ENCODE results near the gene TMEM225B.
A peak's percentile ranks its signal among the peaks of the same experiment; 100 is the strongest.
"Not testable (repeated sequence)": the region's sequence is repeated elsewhere in the genome, so short reads cannot be mapped to it uniquely, and the experiment has no call there.

The TMEM225B gene

DNA sequence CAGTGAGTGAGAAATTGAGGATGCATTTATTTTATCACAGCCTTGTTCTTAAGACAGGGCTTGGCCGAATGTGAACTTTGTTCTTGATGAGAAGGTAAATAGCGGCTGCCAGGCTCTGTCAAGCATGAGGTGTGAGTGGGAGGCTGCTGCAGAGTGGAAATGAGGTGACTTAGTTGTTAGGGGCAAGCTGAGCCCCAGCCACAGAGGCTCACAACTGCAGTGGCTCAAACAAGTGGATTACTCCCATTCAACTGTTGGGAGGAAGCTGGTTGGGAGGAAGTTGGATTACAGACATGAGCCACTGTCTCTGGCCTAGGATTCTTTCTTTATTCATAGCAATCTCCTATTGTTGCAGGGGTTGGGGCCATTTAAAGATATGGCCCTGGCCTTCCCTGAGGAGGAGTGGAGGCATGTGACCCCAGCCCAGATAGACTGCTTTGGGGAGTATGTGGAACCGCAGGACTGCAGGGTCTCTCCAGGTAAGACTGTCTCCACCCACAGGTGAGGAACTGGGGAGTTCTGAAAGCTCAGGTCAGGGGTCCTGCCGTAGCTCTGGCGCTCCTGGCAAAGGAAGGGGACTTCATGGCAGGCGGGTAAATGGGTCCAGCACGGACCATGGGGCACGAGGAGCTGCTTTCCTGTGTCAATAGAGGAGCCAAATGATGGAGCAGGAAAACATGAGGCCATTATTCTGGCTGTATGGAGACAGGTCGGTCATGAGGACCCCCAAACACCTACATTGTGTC, 25.8 kb downstream of the TMEM225B start:
- DNase-seq: no peak

DNA sequence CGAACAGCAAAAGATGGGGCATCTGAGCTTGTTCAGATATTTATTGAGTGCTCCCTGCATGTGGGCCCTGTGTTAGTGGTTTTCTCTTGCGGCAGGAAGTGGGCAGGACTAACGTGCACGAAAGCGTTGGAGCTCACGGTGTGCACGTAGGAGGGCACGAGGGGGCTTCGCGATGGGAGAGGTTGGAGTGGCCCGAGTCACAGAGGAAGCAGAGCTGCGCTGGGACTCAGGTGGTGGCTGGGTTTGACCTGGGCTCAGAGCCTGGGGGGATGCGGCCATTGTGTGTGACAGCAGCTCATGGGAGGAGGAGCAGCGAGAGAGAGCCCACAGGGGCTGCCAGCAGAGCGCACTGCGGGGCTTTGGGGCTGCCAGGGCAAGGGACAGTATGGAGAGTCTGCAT, 26.4 kb downstream of the TMEM225B start:
- no peak for DNase-seq

DNA sequence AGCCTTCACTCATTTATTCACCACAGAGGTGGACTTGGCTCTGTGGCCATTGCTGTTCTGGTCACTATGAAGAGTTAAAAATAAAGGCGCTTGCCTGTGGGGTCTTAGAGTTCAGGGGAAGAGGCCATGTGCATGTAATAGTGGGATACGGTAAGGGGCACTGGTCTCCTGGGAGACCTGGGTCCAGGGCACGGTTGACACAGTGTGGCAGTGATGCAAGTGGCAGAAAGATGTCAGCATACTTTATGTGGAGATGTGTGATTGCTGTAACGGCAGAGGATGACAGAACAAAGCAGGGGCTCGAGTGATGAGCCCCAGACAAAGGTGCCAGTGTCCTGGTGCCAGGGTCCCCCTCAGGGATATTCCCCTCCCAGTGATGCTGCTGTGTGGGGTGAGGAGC, 27.3 kb downstream of the TMEM225B start:
- DNase-seq: no peak

DNA sequence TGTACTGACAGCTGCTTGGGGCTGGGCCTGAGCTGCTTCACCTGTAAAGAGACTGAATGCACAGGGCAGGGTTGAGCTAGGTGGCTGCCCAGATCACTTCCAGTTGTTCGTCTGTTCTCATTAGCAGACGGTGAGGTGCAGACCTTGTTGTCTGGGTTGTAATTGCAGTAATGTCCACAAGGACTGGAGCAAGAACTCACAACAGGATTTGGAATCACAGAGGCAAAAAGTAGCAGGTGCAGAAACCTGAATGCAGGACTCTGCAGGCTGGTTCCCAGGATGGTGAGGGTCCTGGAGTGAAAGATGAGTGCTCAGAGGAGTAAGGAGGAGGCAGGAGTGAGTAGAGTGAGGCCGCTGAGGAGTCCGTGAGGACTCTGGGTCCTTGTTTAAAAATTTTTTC, 27.9 kb downstream of the TMEM225B start:
- DNase-seq: no peak

DNA sequence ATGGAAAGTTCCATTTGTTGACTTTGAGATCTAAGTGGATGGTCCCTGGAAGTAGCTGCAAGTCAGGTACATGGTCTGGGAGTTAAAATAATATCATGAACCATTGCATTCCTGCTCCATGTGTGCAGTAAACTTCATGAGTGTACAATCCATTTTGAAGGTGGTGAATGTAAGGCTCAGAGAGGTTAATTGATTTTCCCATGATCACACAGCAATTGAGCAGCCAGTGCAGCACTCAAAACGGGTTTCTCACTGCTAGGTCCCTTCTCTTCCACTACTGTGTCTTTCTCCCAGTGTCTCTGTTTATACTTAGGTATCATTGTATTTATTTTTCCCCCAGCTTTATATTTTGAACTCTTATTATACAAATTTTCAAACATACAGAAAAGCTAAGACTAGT, 28.6 kb downstream of the TMEM225B start:
- DNase-seq: no peak

DNA sequence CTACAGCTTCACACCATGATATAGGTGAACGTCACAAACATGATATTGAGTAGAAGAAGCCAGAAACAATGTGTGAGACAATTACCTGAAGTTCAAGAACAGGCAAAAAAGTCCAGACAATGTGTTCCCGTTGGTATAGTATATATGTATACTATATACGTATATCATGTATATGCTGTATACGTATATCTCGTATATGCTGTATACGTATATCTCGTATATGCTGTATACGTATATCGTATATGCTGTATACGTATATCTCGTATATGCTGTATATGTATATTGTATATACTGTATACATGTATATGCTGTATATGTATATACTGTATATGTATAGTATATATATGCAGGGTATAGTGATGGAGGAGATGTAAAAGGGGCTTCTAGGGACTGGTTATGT, 29.4 kb downstream of the TMEM225B start:
- no peak for DNase-seq

DNA sequence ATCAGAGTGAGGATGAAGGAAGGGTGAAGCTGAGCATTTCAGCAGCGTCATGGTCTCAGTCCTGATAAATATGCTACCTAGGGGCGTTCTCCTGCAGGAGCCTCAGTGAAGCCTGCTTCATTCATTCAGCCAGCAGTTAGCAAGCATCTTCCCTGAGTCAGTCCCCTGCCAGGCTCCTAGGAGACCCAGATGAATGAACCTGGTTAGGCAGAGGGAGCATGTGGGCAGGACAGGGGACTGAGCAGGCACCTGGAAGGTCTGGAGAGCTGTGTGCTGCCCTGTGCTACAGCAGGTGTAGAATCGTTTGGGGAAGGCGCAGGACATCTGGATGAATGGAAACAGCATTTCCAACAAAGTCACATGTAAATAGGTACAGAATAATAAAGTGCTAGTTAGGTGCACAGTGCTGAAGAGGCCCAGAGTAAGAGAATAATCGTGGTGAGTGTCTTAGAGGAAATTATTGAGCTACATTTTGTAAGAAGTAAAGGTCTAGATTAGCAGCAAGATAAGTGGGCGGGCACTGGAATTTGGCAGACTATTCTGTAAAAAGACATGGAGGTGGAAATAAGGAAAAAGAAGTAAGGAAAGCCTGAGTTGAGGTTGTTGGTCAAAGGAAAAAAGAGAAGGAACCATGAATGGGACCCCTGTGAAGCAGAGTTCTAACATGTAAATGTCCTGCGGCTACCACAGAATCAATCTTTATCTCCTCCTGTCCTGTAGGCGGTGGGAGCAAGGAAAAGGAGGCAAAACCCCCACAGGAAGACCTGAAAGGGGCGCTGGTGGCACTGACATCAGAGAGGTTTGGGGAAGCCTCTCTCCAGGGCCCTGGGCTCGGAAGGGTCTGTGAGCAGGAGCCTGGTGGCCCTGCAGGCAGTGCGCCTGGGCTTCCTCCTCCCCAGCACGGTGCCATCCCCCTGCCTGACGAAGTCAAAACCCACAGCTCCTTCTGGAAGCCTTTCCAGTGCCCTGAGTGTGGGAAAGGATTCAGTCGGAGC, 30.7 kb downstream of the TMEM225B start:
- no peak for DNase-seq

DNA sequence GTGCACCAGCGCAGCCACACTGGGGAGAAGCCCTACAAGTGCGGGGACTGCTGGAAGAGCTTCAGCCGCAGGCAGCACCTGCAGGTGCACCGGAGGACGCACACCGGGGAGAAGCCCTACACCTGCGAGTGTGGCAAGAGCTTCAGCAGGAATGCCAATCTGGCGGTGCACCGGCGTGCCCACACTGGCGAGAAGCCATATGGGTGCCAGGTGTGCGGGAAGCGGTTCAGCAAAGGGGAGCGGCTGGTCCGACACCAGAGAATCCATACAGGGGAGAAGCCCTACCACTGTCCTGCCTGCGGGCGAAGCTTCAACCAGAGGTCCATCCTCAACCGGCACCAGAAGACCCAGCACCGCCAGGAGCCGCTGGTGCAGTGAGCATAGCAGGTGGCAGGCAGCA, 31.6 kb downstream of the TMEM225B start:
- DNase-seq: no peak

DNA sequence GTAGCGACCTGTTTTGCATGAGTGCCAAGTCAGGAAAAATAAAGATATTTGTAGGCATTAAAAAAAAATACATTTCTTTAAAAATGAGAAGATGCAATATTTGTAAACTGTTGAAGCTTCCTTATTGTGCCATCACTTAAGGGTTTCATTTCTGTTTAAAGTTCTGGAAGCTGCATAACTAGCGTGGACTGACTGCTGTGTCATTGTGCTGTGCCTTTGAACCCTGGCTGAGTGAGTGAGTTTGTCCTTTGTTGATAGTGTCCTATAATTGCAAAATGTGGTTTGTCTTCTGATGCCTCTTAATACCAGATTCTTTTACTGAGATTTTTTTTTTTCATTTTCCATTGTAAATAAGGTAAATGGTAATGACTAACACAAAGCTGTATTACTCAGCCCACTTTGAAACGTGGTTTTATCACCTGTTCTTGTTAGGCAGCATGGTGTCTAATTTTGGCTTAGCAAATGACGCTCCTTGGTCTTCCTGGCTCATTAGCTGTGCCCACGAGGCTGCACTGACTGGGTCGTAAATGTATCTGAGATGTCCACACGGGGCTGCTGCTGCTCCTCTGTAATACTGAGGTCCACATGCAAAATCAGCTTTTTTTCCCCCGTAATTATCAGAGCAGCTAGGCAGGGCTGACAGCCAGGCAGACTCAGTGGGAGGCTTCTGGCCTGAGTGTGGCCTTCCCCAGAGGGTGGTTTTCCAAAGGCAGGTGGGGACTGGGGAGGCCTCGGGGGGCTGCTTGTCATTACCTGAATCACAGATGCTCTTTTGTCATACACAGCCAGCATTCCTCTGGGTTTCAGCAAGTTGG, 33.4 kb downstream of the TMEM225B start:
- peak in 2 of 4 experiments; percentile 16 to 26 for DNase-seq

DNA sequence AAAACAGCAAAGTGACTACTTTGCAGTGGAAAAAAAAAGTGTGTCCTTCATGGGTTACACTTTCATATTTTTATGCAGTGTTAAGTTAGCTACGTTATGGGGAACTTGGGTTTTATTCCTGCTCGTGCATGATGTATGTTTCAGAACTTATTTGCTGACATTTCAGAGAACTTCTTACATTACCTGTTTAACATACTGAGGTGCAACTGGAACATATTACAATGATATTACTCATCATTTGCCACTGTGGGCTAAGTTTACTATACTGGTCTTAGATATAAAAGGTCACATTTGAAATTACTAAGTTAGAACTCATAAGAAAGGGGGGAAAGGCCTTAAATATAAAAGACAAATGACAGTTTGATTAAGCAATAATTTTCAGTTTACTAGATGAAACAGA, 39.3 kb downstream of the TMEM225B start:
- DNase-seq: not testable (repeated sequence)

DNA sequence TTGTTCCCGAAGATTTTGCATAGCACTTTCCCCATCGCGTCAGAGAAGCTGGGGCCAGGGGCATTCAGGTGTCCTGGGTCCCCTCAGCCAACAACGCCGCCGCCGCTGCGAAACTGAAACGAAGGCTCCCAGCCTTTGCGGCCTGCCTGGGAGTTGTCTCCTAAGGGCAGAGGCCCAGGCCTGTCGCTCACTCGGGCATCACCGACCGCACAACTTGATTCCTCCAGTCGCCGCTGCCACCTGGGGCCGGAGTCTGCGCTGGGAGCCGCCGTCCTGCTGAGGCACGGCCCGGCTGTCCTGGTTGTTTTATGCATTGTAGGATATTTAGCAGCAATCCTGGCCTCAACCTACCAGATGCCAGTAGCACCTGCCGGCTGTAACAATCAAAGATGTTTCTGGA, 40.7 kb downstream of the TMEM225B start:
- no peak for DNase-seq

DNA sequence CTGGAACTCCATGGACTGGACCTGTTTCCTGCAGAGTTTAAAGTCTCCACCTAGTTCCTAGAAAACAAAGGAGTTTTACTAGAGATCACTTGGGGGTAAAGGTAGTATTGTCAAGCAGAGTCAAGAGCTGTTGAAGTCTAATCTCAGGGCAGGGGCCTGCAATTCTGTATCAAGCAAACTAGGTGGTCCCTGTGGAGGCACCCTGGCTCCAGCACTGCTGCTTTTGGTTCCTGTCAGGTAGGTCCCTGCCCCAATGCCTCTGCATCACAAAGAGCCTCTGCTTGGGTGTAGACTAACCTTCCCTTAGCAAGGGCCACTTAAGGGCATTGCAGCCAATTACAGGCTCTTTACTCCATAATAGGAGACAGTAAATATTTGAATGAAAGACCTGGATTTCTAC, 41.2 kb downstream of the TMEM225B start:
- no peak for DNase-seq

DNA sequence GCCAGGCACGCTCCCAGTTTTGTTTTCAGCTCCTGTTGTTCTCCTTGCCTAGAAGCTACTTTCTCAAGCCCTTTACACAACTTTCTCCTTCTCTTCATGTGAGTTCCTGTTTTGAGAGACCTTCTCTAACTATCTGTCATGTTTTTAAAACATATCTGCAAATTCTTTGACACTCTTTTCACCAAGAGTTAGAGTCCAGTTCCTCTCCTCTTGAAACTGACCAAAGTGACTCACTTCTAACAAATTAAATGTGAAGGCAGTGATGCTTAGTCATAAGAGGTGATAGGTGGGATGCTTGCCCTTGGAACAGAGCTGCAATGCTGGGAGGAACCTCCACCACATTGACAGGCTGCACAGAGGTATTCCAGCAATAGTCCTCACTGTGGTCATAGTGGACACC, 44.0 kb downstream of the TMEM225B start:
- DNase-seq: peak in 2 of 4 experiments; percentile 14 to 15

DNA sequence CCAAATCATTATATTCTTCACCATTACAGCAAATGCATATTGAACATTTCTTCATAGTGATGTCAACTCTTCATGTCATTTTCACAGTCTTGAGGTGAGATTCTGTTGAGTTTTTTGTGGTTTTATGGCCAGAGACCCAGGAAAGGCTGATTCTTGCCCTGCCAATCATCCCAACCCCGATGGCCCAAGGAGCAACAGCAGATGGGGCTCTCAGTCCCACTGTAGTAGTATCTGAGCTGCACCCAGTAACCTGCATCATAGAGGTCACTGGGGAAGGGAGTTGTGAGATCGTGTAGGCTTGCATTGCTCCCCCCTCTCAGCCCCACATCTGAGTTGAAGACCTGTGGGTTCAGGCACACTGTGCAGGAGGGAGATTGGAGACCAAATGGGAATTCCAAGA, 45.4 kb downstream of the TMEM225B start:
- no peak for DNase-seq

DNA sequence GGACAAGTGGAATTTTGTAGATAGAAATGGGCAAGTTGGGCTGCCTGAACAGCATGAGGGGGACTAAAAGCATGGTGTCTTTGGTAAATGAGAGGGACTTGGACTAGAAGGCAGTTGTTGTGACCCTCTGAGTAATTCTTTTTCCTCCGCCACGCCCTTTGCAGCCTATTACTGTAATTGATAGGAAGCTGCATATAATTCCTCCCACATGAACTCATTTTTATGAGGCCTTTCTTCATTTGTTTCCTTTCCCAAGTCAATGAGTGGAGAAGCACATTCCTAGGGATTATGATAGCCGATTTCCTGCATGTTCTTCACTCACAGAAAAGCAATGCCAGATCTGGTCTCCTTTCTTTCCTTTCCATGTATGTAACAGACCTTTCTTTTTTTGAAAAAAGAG, 46.4 kb downstream of the TMEM225B start:
- no peak for DNase-seq

DNA sequence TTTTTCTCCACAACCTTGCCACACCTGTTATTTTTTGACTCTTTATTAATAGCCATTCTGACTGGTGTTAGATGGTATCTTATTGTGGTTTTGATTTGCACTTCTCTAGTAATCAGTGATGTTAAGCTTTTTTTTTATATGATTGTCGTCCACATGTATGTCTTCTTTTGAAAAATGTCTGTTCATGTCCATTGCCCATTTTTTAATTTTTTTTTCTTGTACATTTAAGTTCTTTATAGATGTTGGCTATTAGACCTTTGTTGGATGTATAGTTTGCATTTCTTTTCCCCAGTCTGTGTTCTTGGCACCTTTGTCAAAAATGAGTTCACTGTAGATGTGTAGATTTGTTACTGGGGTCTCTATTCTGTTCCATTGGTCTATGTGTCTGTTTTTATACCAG, 47.5 kb downstream of the TMEM225B start:
- DNase-seq: no peak

DNA sequence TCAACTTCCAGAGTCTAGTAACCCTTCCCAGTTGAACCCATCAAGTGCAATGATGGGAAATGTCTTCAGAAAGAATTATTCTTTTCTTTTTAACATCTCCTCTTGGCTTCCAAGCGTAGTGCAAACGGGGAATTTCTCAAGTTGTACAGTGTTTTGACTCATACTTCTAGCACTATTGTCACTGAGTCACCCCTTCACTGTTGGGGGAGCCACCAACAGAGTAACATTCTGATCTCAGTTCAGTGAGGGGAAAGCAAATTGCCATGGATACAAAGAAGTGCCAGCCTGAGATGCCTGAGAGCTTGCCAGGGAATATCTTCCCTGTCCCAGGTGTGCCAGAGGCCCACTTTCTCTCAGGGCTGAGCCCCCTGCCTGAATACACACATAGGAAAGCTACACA, 50.8 kb downstream of the TMEM225B start:
- no peak for DNase-seq

DNA sequence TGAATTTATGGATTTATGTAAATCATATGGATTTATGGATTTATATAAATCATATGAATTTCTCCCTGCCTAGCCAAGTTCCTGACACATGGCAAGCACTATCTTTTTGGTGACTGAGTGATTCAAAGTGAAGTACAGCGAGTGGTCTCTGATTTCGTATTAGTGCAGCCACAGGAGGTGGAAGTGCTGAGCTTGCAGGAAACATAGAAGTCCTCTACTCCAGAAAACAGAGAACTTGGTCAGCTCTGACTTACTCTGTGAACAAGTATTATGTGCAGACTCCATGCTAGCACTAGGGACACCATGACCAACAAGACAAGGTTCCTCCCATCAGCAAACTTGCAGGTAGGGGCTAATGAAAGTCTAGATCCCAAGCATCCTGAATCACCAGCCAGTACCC, 53.2 kb downstream of the TMEM225B start:
- no peak for DNase-seq

DNA sequence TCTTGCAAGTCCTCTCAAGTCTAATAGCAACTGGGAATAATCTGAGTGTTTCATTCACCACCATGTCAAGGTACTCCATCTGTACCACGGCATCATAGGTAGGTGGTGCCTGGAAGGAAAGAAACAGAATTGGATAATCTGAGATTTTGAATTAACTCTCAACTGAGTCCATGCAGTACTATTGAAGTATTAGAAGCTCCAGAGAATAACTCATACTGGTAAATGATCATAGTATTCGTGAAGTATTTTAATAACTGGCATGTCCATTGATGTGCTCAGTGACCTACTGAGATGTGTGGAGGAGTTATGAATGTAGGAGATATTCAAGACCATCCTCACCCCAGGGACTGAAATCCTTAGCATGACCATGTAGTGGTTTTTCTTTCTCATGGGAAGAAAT, 54.6 kb downstream of the TMEM225B start:
- no peak for DNase-seq

DNA sequence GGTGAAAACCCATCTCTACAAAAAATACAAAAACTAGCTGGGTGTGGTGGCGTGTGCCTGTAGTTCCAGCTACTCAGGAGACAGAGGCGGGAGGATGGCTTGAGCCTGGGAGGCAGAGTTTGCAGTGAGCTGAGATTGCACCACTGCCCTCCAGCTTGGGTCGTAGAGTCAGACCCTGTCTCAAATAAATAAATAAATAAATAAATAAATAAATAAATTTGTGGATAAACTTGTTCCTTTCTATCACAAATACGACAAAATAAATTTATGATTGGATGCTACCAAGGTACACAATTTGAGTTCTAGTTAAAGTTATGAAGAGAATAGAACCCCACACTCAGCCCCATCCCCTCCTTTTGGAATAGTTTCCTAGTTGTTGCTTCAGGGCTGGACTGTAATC, 55.2 kb downstream of the TMEM225B start:
- DNase-seq: not testable (repeated sequence)

DNA sequence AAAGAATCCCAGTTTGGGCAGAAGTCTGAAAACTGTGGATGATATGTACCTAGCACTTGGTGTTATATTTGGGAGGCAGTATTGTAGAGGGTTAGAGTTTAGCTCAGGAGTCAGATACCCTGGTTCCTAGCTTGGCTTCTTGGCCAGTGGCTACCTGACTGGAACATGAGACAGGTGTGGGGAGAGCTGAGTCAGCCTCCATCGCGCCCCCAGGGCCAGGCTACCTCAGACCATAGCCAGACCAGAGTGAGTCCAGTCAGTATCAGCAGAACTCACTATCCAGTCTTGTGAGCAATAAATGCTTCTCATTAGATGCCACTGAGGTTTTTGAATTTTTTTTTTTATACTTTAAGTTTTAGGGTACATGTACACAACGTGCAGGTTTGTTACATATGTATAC, 55.7 kb downstream of the TMEM225B start:
- DNase-seq: no peak

DNA sequence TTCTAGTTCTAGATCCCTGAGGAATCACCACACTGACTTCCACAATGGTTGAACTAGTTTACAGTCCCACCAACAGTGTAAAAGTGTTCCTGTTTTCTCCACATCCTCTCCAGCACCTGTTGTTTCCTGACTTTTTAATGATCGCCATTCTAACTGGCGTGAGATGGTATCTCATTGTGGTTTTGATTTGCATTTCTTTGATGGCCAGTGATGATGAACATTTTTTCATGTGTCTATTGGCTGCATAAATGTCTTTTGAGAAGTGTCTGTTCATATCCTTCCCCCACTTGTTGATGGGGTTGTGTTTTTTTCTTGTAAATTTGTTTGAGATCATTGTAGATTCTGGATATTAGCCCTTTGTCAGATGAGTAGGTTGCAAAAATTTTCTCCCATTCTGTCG, 56.6 kb downstream of the TMEM225B start:
- DNase-seq: not testable (repeated sequence)

DNA sequence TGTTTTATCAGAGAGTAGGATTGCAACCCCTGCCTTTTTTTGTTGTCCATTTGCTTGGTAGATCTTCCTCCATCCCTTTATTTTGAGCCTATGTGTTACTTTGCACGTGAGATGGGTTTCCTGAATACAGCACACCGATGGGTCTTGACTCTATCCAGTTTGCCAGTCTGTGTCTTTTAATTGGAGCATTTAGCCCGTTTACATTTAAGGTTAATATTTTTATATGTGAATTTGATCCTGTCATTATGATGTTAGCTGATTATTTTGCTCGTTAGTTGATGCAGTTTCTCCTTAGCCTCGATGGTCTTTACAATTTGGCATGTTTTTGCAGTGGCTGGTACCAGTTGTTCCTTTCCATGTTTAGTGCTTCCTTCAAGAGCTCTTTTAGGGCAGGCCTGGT, 59.8 kb downstream of the TMEM225B start:
- not testable (repeated sequence) for DNase-seq

Data from suppressor macrophage (primary cell).